Vagina (tissue), 2 donors: ENCODE data around the gene ASTN2.

Source experiments
- CTCF ChIP-seq, 3 experiments: fragments of 450-650 bp in 2 of 3; fragments of 200-600 bp in 1 of 3; sonication (generic) in 1 of 3; IDR thresholded peaks; one replicate each; pipeline ENCODE4 v1.5.1; 2017 to 2019; ENCODE audit warnings: antibody characterized with exemption in 3 of 3, mild to moderate bottlenecking in 2 of 3, moderate library complexity in 2 of 3
- POLR2A ChIP-seq, 2 donors: fragments of 450-650 bp; IDR thresholded peaks; one replicate each; pipeline ENCODE4 v1.6.1; 2017; ENCODE audit warnings: antibody characterized with exemption in 2 of 2, mild to moderate bottlenecking in 2 of 2, moderate library complexity in 2 of 2
- POLR2AphosphoS5 ChIP-seq, 2 donors: sonication (generic); formaldehyde crosslinking; IDR thresholded peaks; one replicate each; pipeline ENCODE4 v1.9.0; 2017; ENCODE audit warnings: antibody characterized with exemption in 2 of 2, mild to moderate bottlenecking in 2 of 2, low read depth in 1 of 2; ENCODE audit not compliant: insufficient read depth in 1 of 2

- TF ChIP-seq CTCF (IDR thresholded peaks at IDR 0.05) (no peak), POLR2A (IDR thresholded peaks at IDR 0.05) (no peak), POLR2AphosphoS5 (IDR thresholded peaks at IDR 0.05; ENCODE audit: insufficient read depth in 1 of 2, low read depth in 1 of 2) (no peak)
These were observed 263.1 kb downstream of the ASTN2 start for GRCh38 chr9:117151716-117152115.
